NCI-H1930 (cell line): ENCODE results near the gene EPHA6.

Source experiments
- DNase-seq, 2 experiments: peaks; one replicate each; lab custom pipeline; 2025; lab: John Stamatoyannopoulos, UW

Gene EPHA6

GRCh38 chr3:97646932-97647331, 832.5 kb downstream of the EPHA6 start:
- no peak for DNase-seq

GRCh38 chr3:97647441-97647982, 833.1 kb downstream of the EPHA6 start:
- no peak for DNase-seq

GRCh38 chr3:97655971-97656370, 841.6 kb downstream of the EPHA6 start:
- DNase-seq: no peak

GRCh38 chr3:97656638-97657037, 842.2 kb downstream of the EPHA6 start:
- no peak for DNase-seq

- DNase-seq: peak in 1 of 2 experiments; percentile 11
Measured at GRCh38 chr3:97658668-97659285, 844.4 kb downstream of the EPHA6 start.

- no peak for DNase-seq
Measured at GRCh38 chr3:97662264-97662663, 847.9 kb downstream of the EPHA6 start.

- no peak for DNase-seq
Measured at GRCh38 chr3:97662762-97663161, 848.4 kb downstream of the EPHA6 start.

GRCh38 chr3:97665896-97666295, 851.5 kb downstream of the EPHA6 start:
- no peak for DNase-seq

- no peak for DNase-seq
Measured at GRCh38 chr3:97670952-97671351, 856.6 kb downstream of the EPHA6 start.

- no peak for DNase-seq
Measured at GRCh38 chr3:97673357-97673997, 859.1 kb downstream of the EPHA6 start.

GRCh38 chr3:97674461-97674860, 860.1 kb downstream of the EPHA6 start:
- no peak for DNase-seq

- DNase-seq: no peak
Measured at GRCh38 chr3:97680210-97680609, 865.8 kb downstream of the EPHA6 start.

- DNase-seq: no peak
Measured at GRCh38 chr3:97680696-97681095, 866.3 kb downstream of the EPHA6 start.

GRCh38 chr3:97684490-97684889, 870.1 kb downstream of the EPHA6 start:
- no peak for DNase-seq

- DNase-seq: no peak
Measured at GRCh38 chr3:97686258-97686657, 871.9 kb downstream of the EPHA6 start.

- no peak for DNase-seq
Measured at GRCh38 chr3:97687734-97688133, 873.3 kb downstream of the EPHA6 start.

GRCh38 chr3:97689111-97689510, 874.7 kb downstream of the EPHA6 start:
- DNase-seq: no peak

GRCh38 chr3:97689962-97690361, 875.6 kb downstream of the EPHA6 start:
- DNase-seq: no peak

- DNase-seq: no peak
Measured at GRCh38 chr3:97691354-97691753, 877.0 kb downstream of the EPHA6 start.

- no peak for DNase-seq
Measured at GRCh38 chr3:97692389-97692788, 878.0 kb downstream of the EPHA6 start.

- DNase-seq: no peak
Measured at GRCh38 chr3:97692831-97693230, 878.4 kb downstream of the EPHA6 start.

- no peak for DNase-seq
Measured at GRCh38 chr3:97694876-97695275, 880.5 kb downstream of the EPHA6 start.

GRCh38 chr3:97698691-97699090, 884.3 kb downstream of the EPHA6 start:
- no peak for DNase-seq

GRCh38 chr3:97699889-97700288, 885.5 kb downstream of the EPHA6 start:
- DNase-seq: no peak
